A673 (cell line): Measurements from ENCODE around the gene SARS1. TPM values are rescaled to one million over a fixed set of nuclear protein-coding genes. Genes with fewer than 3 reads are reported as not detected.

ENCODE experiments used
- BruUV-seq: library from RNA; stranded (reverse); fragments of 400-500 nt; replicated peaks from 2 replicates; lab custom pipeline; 2021; lab: Mats Ljungman, UMichigan
- CTCF ChIA-PET: fragments of 300-600 bp; sonication (Branson Sonifier 250); formaldehyde crosslinking; loops from one replicate; lab custom pipeline; 2022; ENCODE audit warnings: antibody characterized with exemption; lab: Charles Lee
- POLR2A ChIA-PET: fragments of 300-600 bp; sonication (Branson Sonifier 250); formaldehyde crosslinking; loops from one replicate; lab custom pipeline; 2022; ENCODE audit warnings: antibody characterized with exemption; ENCODE audit not compliant: low non-redundant PET; lab: Charles Lee
- DNase-seq: peaks from one replicate; pipeline ENCODE4 v3.0.0-alpha.2; 2015; ENCODE audit warnings: low spot score
- H3K27ac ChIP-seq: fragments of 200-600 bp; sonication (generic); 2 replicates; pipeline ENCODE4 v1.5.1; 2016; ENCODE audit warnings: mixed run types, low read depth, mild to moderate bottlenecking, mixed read lengths, antibody characterized with exemption, low read length; ENCODE audit not compliant: poor library complexity, severe bottlenecking
- H3K27me3 ChIP-seq: fragments of 200-600 bp; sonication (generic); replicated peaks from 2 replicates; pipeline ENCODE4 v1.6.1; 2017; ENCODE audit warnings: mixed run types, low read depth, mild to moderate bottlenecking, mixed read lengths, antibody characterized with exemption, low read length; ENCODE audit not compliant: insufficient read depth, poor library complexity
- H3K36me3 ChIP-seq: fragments of 200-600 bp; sonication (generic); 2 replicates; pipeline ENCODE4 v1.6.1; 2016; ENCODE audit warnings: mixed run types, mild to moderate bottlenecking, mixed read lengths, antibody characterized with exemption, low read length; ENCODE audit not compliant: insufficient read depth, poor library complexity, severe bottlenecking
- H3K4me1 ChIP-seq: fragments of 200-600 bp; sonication (generic); 2 replicates; pipeline ENCODE4 v1.6.1; 2017; ENCODE audit warnings: mixed run types, mild to moderate bottlenecking, mixed read lengths, antibody characterized with exemption, low read length; ENCODE audit not compliant: insufficient read depth, poor library complexity, severe bottlenecking
- H3K4me3 ChIP-seq: fragments of 200-600 bp; sonication (generic); 2 replicates; pipeline ENCODE4 v1.5.1; 2016; ENCODE audit warnings: low read depth, mixed run types, mild to moderate bottlenecking, mixed read lengths, low read length; ENCODE audit not compliant: poor library complexity, severe bottlenecking
- H3K9me3 ChIP-seq: fragments of 200-600 bp; sonication (generic); 2 replicates; pipeline ENCODE4 v1.6.1; 2016; ENCODE audit warnings: mixed run types, low read depth, mild to moderate bottlenecking, mixed read lengths, antibody characterized with exemption, low read length; ENCODE audit not compliant: poor library complexity, severe bottlenecking
- CTCF ChIP-seq: fragments of 300-800, 200-600 bp; sonication (generic); conservative IDR thresholded peaks from 2 replicates; pipeline ENCODE4 v1.5.1; 2017; ENCODE audit warnings: low read depth, mild to moderate bottlenecking, antibody characterized with exemption, low read length, moderate library complexity, mixed read lengths
- EZH2 ChIP-seq: fragments of 200-600 bp; sonication (generic); IDR thresholded peaks from 2 replicates; pipeline ENCODE4 v1.6.1; 2017; ENCODE audit warnings: borderline replicate concordance, low read depth, mild to moderate bottlenecking, mixed read lengths, antibody characterized with exemption, low read length; ENCODE audit not compliant: poor library complexity, severe bottlenecking
- intact Hi-C: fragments of 100-400 bp; cut with micrococcal nuclease; formaldehyde crosslinking; loops from one replicate; pipeline ENCODE4 v1.10.0; 2022; ENCODE audit not compliant: unreplicated experiment
- total RNA-seq: library from RNA; stranded (reverse); gene quantifications from 2 replicates; pipeline ENCODE4 v1.2.3, GENCODE V29; 2021

The SARS1 gene
- total RNA-seq, 1 experiment from 2014 or later = 259 TPM

GRCh38 chr1:109188781-109189180, 24.9 kb upstream of the SARS1 start:
- Histone ChIP-seq H3K4me1 (no peaks in the 10 kb centered on the region), H3K36me3 (no peaks in the 10 kb centered on the region), H3K9me3 (no peaks in the 10 kb centered on the region), H3K4me3 (no peak overlapping the region), H3K27ac (no peak overlapping the region), H3K27me3 (no peaks in the 10 kb centered on the region)
- ChIA-PET POLR2A (no interaction called here), CTCF (no interaction called here)
- BruUV-seq = no TSS peak
- intact Hi-C loops = no loop called here
- TF ChIP-seq EZH2 (no peak), CTCF (no peak)
- DNase-seq = no peak

- H3K27me3 ChIP-seq = no peaks in the 10 kb centered on the region
- no peak overlapping the region for H3K27ac ChIP-seq
- no peak for DNase-seq
- ChIA-PET POLR2A (no interaction called here), CTCF (interaction anchor here (0.6 kb wide), 1 partner anchor 99 kb away, joined by 4 read pairs; no protein-coding TSS in a partner anchor)
- no peak overlapping the region for H3K4me3 ChIP-seq
- intact Hi-C loops = no loop called here
- no peaks in the 10 kb centered on the region for H3K4me1 ChIP-seq
- no peaks in the 10 kb centered on the region for H3K36me3 ChIP-seq
- no peak for TF ChIP-seq EZH2
- no peak for TF ChIP-seq CTCF
- BruUV-seq = no TSS peak
- H3K9me3 ChIP-seq = no peaks in the 10 kb centered on the region
These were observed 23.5 kb upstream of the SARS1 start for GRCh38 chr1:109190189-109190588.

GRCh38 chr1:109191377-109191776, 22.3 kb upstream of the SARS1 start:
- H3K27me3 ChIP-seq = no peaks in the 10 kb centered on the region
- ChIA-PET CTCF (interaction anchor here (0.6 to 0.9 kb wide), 3 partner anchors 182 to 240 kb away, joined by 3 to 5 read pairs (median 4); no protein-coding TSS in a partner anchor), POLR2A (no interaction called here)
- DNase-seq = peak; percentile 58
- H3K4me1 ChIP-seq = no peaks in the 10 kb centered on the region
- no peaks in the 10 kb centered on the region for H3K9me3 ChIP-seq
- intact Hi-C loops = no loop called here
- BruUV-seq = no TSS peak
- H3K4me3 ChIP-seq = no peak overlapping the region
- H3K27ac ChIP-seq = no peak overlapping the region
- TF ChIP-seq CTCF = peak; percentile 71
- TF ChIP-seq EZH2 = no peak
- no peaks in the 10 kb centered on the region for H3K36me3 ChIP-seq
